OCI-LY7 (cell line): ENCODE results near the gene C6orf120.

Experiments
- EZH2phosphoT487 ChIP-seq: fragments of 200-600 bp; sonication (generic); IDR thresholded peaks from 2 replicates; pipeline ENCODE4 v1.6.1; 2018; ENCODE audit warnings: low read depth, borderline replicate concordance, mild to moderate bottlenecking, mixed run types, antibody characterized with exemption, low read length, moderate library complexity, mixed read lengths
- TF ChIP-seq, protein P1 (sequence below): fragments of 200-600 bp; sonication (generic); conservative IDR thresholded peaks from 2 replicates; pipeline ENCODE4 v1.5.1; 2014; ENCODE audit warnings: mild to moderate bottlenecking, antibody characterized with exemption, low read length, moderate library complexity, mixed read lengths

DNA sequence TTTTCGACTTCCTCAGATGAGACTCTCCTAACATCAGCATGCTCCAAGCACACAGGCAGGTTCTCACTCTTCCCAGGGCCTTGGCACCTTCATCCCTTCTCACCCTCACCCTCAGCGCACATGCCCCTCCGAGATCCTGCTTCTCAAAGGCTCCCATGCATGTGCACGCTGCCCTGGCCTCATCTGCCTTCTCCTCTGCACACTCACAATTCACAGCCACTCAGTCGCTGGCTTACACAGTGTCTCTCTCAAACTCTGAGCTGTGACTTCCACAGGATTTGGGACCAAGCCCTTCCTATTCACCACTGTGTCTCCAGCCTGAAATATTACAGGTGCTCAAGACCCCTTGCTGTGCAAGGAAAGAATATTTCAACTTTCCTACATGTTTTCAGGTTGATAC, 30.4 kb upstream of the C6orf120 start:
- TF ChIP-seq, protein P1, sequence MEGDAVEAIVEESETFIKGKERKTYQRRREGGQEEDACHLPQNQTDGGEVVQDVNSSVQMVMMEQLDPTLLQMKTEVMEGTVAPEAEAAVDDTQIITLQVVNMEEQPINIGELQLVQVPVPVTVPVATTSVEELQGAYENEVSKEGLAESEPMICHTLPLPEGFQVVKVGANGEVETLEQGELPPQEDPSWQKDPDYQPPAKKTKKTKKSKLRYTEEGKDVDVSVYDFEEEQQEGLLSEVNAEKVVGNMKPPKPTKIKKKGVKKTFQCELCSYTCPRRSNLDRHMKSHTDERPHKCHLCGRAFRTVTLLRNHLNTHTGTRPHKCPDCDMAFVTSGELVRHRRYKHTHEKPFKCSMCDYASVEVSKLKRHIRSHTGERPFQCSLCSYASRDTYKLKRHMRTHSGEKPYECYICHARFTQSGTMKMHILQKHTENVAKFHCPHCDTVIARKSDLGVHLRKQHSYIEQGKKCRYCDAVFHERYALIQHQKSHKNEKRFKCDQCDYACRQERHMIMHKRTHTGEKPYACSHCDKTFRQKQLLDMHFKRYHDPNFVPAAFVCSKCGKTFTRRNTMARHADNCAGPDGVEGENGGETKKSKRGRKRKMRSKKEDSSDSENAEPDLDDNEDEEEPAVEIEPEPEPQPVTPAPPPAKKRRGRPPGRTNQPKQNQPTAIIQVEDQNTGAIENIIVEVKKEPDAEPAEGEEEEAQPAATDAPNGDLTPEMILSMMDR, result no peak
- TF ChIP-seq EZH2phosphoT487, result no peak
